Panc1 (cell line): Measurements from ENCODE around the gene GMEB2. TPM values are rescaled to one million over a fixed set of nuclear protein-coding genes. Genes with fewer than 3 reads are reported as not detected.
"Not testable (repeated sequence)": the region's sequence is repeated elsewhere in the genome, so short reads cannot be mapped to it uniquely, and the experiment has no call there.

Experiments used
- ATAC-seq: fragments of 200-7000 bp; cut with Tn5 transposase; 2 replicates; pipeline ENCODE4 v1.9.1; 2020; ENCODE audit warnings: mild to moderate bottlenecking, moderate library complexity
- BruUV-seq: library from RNA; stranded (reverse); fragments of 400-500 nt; replicated peaks from 2 replicates; lab custom pipeline; 2021; lab: Mats Ljungman, UMichigan
- CTCF ChIA-PET: fragments of 300-600 bp; sonication (Branson Sonifier 250); formaldehyde crosslinking; loops from one replicate; lab custom pipeline; 2022; ENCODE audit warnings: antibody characterized with exemption; lab: Charles Lee
- POLR2A ChIA-PET: fragments of 300-600 bp; sonication (Branson Sonifier 250); formaldehyde crosslinking; loops from one replicate; lab custom pipeline; 2022; ENCODE audit warnings: antibody characterized with exemption; lab: Charles Lee
- DNase-seq: peaks from one replicate; pipeline ENCODE4 v3.0.0-alpha.2; 2010; ENCODE audit warnings: low read depth, low spot score
- H3K27ac ChIP-seq: 2 replicates; pipeline ENCODE4 v1.5.1; 2011; ENCODE audit warnings: mild to moderate bottlenecking, low read length, inconsistent platforms
- H3K27me3 ChIP-seq: fragments of 200-500 bp; sonication (Bioruptor generic); 2 replicates; pipeline ENCODE4 v1.6.0; 2014; ENCODE audit warnings: low read length, inconsistent platforms; ENCODE audit not compliant: control insufficient read depth, insufficient read depth
- H3K36me3 ChIP-seq: fragments of 200-500 bp; sonication (Bioruptor generic); 2 replicates; pipeline ENCODE4 v1.5.1; 2014; ENCODE audit warnings: inconsistent platforms, mild to moderate bottlenecking, low read length, moderate library complexity; ENCODE audit not compliant: control insufficient read depth, insufficient read depth
- H3K4me1 ChIP-seq: 2 replicates; pipeline ENCODE4 v1.5.1; 2011; ENCODE audit warnings: inconsistent platforms, mild to moderate bottlenecking, low read length, moderate library complexity; ENCODE audit not compliant: control insufficient read depth, insufficient read depth
- H3K4me3 ChIP-seq, 2 experiments: 2 replicates each; pipeline ENCODE4 v1.5.1; 2011 to 2012; ENCODE audit warnings: low read depth in 2 of 2, low read length in 2 of 2, mild to moderate bottlenecking in 2 of 2, inconsistent platforms in 1 of 2, moderate library complexity in 1 of 2
- H3K9me3 ChIP-seq: fragments of 200-500 bp; sonication (Bioruptor generic); 2 replicates; pipeline ENCODE4 v1.5.1; 2014; ENCODE audit warnings: low read depth, mild to moderate bottlenecking, inconsistent platforms, low read length, moderate library complexity; ENCODE audit not compliant: control insufficient read depth, insufficient read depth
- POLR2AphosphoS5 ChIP-seq: IDR thresholded peaks from 2 replicates; pipeline ENCODE4 v1.6.1; 2012; ENCODE audit warnings: mild to moderate bottlenecking, low read depth, low read length, moderate library complexity
- REST ChIP-seq, 2 experiments: IDR thresholded peaks; 2 replicates each; pipeline ENCODE4 v1.6.1; 2011 to 2012; ENCODE audit warnings: low read depth in 2 of 2, control low read depth in 1 of 2, low read length in 1 of 2, mild to moderate bottlenecking in 1 of 2, moderate library complexity in 1 of 2; ENCODE audit not compliant: insufficient read depth in 1 of 2
- SIN3A ChIP-seq: IDR thresholded peaks from 2 replicates; pipeline ENCODE4 v1.6.1; 2012; ENCODE audit warnings: low read depth, mild to moderate bottlenecking, low read length, moderate library complexity, borderline replicate concordance; ENCODE audit not compliant: insufficient read depth
- TCF7L2 ChIP-seq: IDR thresholded peaks from 2 replicates; pipeline ENCODE4 v1.6.1; 2011; ENCODE audit warnings: mild to moderate bottlenecking, low read depth, low read length, inconsistent platforms
- in situ Hi-C: cut with HindIII; loops from 2 replicates; pipeline ENCODE4 v1.10.0; 2016; ENCODE audit warnings: low sequenced_read_pairs, low pct_unique_long_range_greater_than_20kb
- intact Hi-C: fragments of 100-400 bp; cut with micrococcal nuclease; formaldehyde crosslinking; loops from one replicate; pipeline ENCODE4 v1.10.0; 2022; ENCODE audit not compliant: unreplicated experiment
- total RNA-seq: library from RNA; stranded (reverse); gene quantifications from one replicate; pipeline ENCODE4 v1.2.1, GENCODE V29; 2021; ENCODE audit not compliant: unreplicated experiment
- TF ChIP-seq, protein P1 (sequence below): fragments of 450-650 bp; IDR thresholded peaks from 2 replicates; pipeline ENCODE4 v1.5.1; 2017; ENCODE audit warnings: mild to moderate bottlenecking

Gene GMEB2
- total RNA-seq, 1 experiment from 2014 or later: 13.1 TPM

- POLR2A ChIA-PET, H3K9me3 ChIP-seq, H3K27ac ChIP-seq, ATAC-seq, intact Hi-C loops, in situ Hi-C loops, H3K4me3 ChIP-seq, H3K27me3 ChIP-seq, DNase-seq, BruUV-seq, H3K4me1 ChIP-seq, CTCF ChIA-PET, H3K36me3 ChIP-seq: not testable (repeated sequence)
Measured at GRCh38 chr20:63631426-63631825, 4.5 kb upstream of the GMEB2 start.

DNA sequence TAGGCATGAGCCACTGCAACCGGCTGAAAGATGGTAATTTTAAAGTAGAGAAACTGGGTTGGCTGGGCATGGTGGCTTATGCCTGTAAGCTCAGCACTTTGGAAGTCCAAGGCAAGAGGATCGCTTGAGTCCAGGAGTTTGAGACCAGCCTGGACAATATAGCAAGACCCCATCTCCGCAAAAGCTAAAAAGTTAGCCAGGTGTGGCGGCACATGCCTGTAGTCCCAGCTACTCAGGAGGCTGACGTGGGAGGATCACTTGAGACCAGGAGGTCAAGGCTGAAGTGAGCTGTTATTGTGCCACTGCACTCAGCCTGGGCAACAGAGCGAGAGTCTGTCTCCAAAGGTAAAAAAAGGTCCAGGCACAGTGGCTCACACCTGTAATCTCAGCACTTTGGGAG, 4.1 kb upstream of the GMEB2 start:
- POLR2A ChIA-PET, H3K4me1 ChIP-seq, H3K27me3 ChIP-seq, in situ Hi-C loops, H3K4me3 ChIP-seq, ATAC-seq, H3K9me3 ChIP-seq, BruUV-seq, H3K27ac ChIP-seq, intact Hi-C loops, DNase-seq, H3K36me3 ChIP-seq, CTCF ChIA-PET: not testable (repeated sequence)

- TF ChIP-seq POLR2AphosphoS5: no peak
- TF ChIP-seq SIN3A: 0 out of 2 replicates have a peak, but pooled peaks have one; percentile 63
- intact Hi-C loops (no loop called here), in situ Hi-C loops (no loop called here)
- ATAC-seq (peak; percentile 76), DNase-seq (peak; percentile 58)
- BruUV-seq: TSS peak; percentile 94
- H3K9me3 ChIP-seq: no peaks in the 10 kb centered on the region
- no peaks in the 10 kb centered on the region for H3K27me3 ChIP-seq
- peak overlapping the region; percentile 79 to 83 for H3K4me3 ChIP-seq
- POLR2A ChIA-PET: no interaction called here
- CTCF ChIA-PET: interaction anchor here (0.6 kb wide), 1 partner anchor 345 kb away, joined by 9 read pairs; no protein-coding TSS in a partner anchor
- H3K27ac ChIP-seq: peak overlapping the region; percentile 65
- no peaks in the 10 kb centered on the region for H3K36me3 ChIP-seq
- H3K4me1 ChIP-seq: 0 out of 2 replicates have a peak, but pooled peaks cover 2% of the 10 kb centered on the region
Measured at GRCh38 chr20:63628246-63628975, 1.5 kb upstream of the GMEB2 start.

- ChIA-PET CTCF (interaction anchor here (0.6 kb wide), 1 partner anchor 346 kb away, joined by 9 read pairs; no protein-coding TSS in a partner anchor), POLR2A (no interaction called here)
- intact Hi-C loops: no loop called here
- H3K27me3 ChIP-seq: no peaks in the 10 kb centered on the region
- DNase-seq: no peak
- H3K9me3 ChIP-seq: no peaks in the 10 kb centered on the region
- H3K4me1 ChIP-seq: 0 out of 2 replicates have a peak, but pooled peaks cover 2% of the 10 kb centered on the region
- peak; percentile 29 for ATAC-seq
- H3K4me3 ChIP-seq: peak overlapping the region; percentile 79 to 83
- in situ Hi-C loops: no loop called here
- H3K27ac ChIP-seq: peak overlapping the region; percentile 65
- TF ChIP-seq REST (IDR thresholded peaks at IDR 0.05; ENCODE audit: insufficient read depth in 1 of 2, low read depth in 2 of 2, low read length in 1 of 2) (no peak), TCF7L2 (no peak), POLR2AphosphoS5 (no peak), SIN3A (no peak)
- TF ChIP-seq, protein P1, sequence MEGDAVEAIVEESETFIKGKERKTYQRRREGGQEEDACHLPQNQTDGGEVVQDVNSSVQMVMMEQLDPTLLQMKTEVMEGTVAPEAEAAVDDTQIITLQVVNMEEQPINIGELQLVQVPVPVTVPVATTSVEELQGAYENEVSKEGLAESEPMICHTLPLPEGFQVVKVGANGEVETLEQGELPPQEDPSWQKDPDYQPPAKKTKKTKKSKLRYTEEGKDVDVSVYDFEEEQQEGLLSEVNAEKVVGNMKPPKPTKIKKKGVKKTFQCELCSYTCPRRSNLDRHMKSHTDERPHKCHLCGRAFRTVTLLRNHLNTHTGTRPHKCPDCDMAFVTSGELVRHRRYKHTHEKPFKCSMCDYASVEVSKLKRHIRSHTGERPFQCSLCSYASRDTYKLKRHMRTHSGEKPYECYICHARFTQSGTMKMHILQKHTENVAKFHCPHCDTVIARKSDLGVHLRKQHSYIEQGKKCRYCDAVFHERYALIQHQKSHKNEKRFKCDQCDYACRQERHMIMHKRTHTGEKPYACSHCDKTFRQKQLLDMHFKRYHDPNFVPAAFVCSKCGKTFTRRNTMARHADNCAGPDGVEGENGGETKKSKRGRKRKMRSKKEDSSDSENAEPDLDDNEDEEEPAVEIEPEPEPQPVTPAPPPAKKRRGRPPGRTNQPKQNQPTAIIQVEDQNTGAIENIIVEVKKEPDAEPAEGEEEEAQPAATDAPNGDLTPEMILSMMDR: no peak
- no peaks in the 10 kb centered on the region for H3K36me3 ChIP-seq
- BruUV-seq: no TSS peak
Measured at GRCh38 chr20:63627751-63628245, 897 bp upstream of the GMEB2 start.
